PFSK-1 (cell line): Measurements from ENCODE around the gene KDM4B.

Source experiments
- FOXP2 ChIP-seq: optimal IDR thresholded peaks from 2 replicates; pipeline ENCODE3; 2011; ENCODE audit warnings: borderline replicate concordance, control low read depth, inconsistent platforms; ENCODE audit not compliant: insufficient read depth; ENCODE audit errors: extremely low read length, extremely low read depth
- POLR2AphosphoS5 ChIP-seq: IDR thresholded peaks from 2 replicates; pipeline ENCODE4 v1.6.1; 2012; ENCODE audit warnings: low read depth, mild to moderate bottlenecking, control low read depth, low read length, moderate library complexity
- REST ChIP-seq, 2 experiments: IDR thresholded peaks; 2 replicates each; pipeline versions ENCODE4 v1.6.1 to v1.8.0; 2011 to 2012; ENCODE audit warnings: low read depth in 2 of 2, low read length in 2 of 2, control low read depth in 1 of 2, inconsistent platforms in 1 of 2, mild to moderate bottlenecking in 1 of 2, moderate library complexity in 1 of 2; ENCODE audit not compliant: insufficient read depth in 1 of 2
- SIN3A ChIP-seq: IDR thresholded peaks from 2 replicates; pipeline ENCODE4 v1.6.1; 2012; ENCODE audit warnings: mild to moderate bottlenecking, low read length, moderate library complexity, borderline replicate concordance; ENCODE audit not compliant: insufficient read depth
- TAF1 ChIP-seq: IDR thresholded peaks from 2 replicates; pipeline ENCODE4 v1.6.1; 2012; ENCODE audit warnings: low read length, control low read depth, borderline replicate concordance; ENCODE audit not compliant: insufficient read depth

GRCh38 chr19:5086725-5087439 lies 118.0 kb downstream of the KDM4B start:
- no peak for TF ChIP-seq FOXP2
- no peak for TF ChIP-seq REST (IDR thresholded peaks at IDR 0.05; ENCODE audit: insufficient read depth in 1 of 2, low read depth in 2 of 2, low read length in 2 of 2)
- no peak for TF ChIP-seq TAF1
- TF ChIP-seq POLR2AphosphoS5, result no peak
- no peak for TF ChIP-seq SIN3A
